Tibial artery (tissue), 4 donors: ENCODE data around the gene ANTKMT.

ENCODE experiments used
- DNase-seq, 2 donors: peaks; one replicate each; pipeline ENCODE4 v3.0.0-alpha.2; 2019
- H3K27ac ChIP-seq, 2 donors: fragments of 200-600 bp; sonication (generic) in 1 of 2; 1 replicate in 1 of 2; 2 replicates in 1 of 2; pipeline ENCODE4 v1.5.1; 2018 to 2019; ENCODE audit warnings: mild to moderate bottlenecking in 1 of 2
- H3K27me3 ChIP-seq, 2 donors: fragments of 200-600 bp; sonication (generic) in 1 of 2; one replicate each; pipeline versions ENCODE4 v1.5.1 to v1.6.0; 2016 to 2019
- H3K36me3 ChIP-seq, 3 donors: fragments of 200-600 bp; sonication (generic) in 2 of 3; one replicate each; pipeline ENCODE4 v1.5.1; 2016 to 2019; ENCODE audit warnings: mild to moderate bottlenecking in 2 of 3
- H3K4me1 ChIP-seq, 4 donors: fragments of 200-600 bp; sonication (generic) in 2 of 4; 1 replicate in 3 of 4; 2 replicates in 1 of 4; pipeline ENCODE4 v1.5.1; 2016 to 2019
- H3K4me3 ChIP-seq, 2 donors: fragments of 200-600 bp; sonication (generic) in 1 of 2; 1 replicate in 1 of 2; 2 replicates in 1 of 2; pipeline ENCODE4 v1.5.1; 2018 to 2019; ENCODE audit warnings: mild to moderate bottlenecking in 2 of 2
- H3K9me3 ChIP-seq, 3 donors: fragments of 200-600 bp; sonication (generic) in 1 of 3; one replicate each; pipeline ENCODE4 v1.5.1; 2016 to 2019
- CTCF ChIP-seq, 2 experiments: fragments of 200-600 bp in 1 of 2; fragments of 450-650 bp in 1 of 2; IDR thresholded peaks; one replicate each; pipeline ENCODE4 v1.5.1; 2017 to 2019; ENCODE audit warnings: antibody characterized with exemption in 2 of 2, mild to moderate bottlenecking in 1 of 2, moderate library complexity in 1 of 2
- intact Hi-C: fragments of 100-400 bp; cut with DNase I; formaldehyde crosslinking; loops from one replicate; pipeline ENCODE4 v1.15.0; 2023; ENCODE audit warnings: low total_unique reads

ANTKMT gene

GRCh38 chr16:674214-674881 lies 46.6 kb upstream of the ANTKMT start:
- DNase-seq, result no peak
- H3K27me3 ChIP-seq, result peaks cover 0 to 8% of the 10 kb centered on the region in 2 donors
- H3K27ac ChIP-seq, result no peak overlapping the region
- peaks cover 0 to 31% (median 20%) of the 10 kb centered on the region in 4 donors for H3K4me1 ChIP-seq
- intact Hi-C loops, result no loop called here
- TF ChIP-seq CTCF (IDR thresholded peaks at IDR 0.05), result no peak
- H3K4me3 ChIP-seq, result no peak overlapping the region
- H3K36me3 ChIP-seq, result peaks cover 34 to 55% (median 43%) of the 10 kb centered on the region in 3 donors
- H3K9me3 ChIP-seq, result no peaks in the 10 kb centered on the region

GRCh38 chr16:674968-675883 lies 45.7 kb upstream of the ANTKMT start, which contains the start of gene RHBDL1:
TSS of gene RHBDL1 (plus strand) at chr16:675671. CDS start at chr16:675791, 120 bp downstream.
- H3K27ac ChIP-seq, result peak within 1 kb of the TSS in 1 of 2 donors; percentile 33
- peak within 1 kb of the TSS; percentile 42 to 49 for H3K4me3 ChIP-seq
- peaks cover 0 to 8% of the 10 kb centered on the region in 2 donors for H3K27me3 ChIP-seq
- no peak for DNase-seq
- peaks cover 29 to 46% (median 37%) of the 10 kb centered on the region in 3 donors for H3K36me3 ChIP-seq
- no peak for TF ChIP-seq CTCF (IDR thresholded peaks at IDR 0.05)
- peaks cover 0 to 32% (median 18%) of the 10 kb centered on the region in 4 donors for H3K4me1 ChIP-seq
- H3K9me3 ChIP-seq, result no peaks in the 10 kb centered on the region
- intact Hi-C loops, result no loop called here

- TF ChIP-seq CTCF (IDR thresholded peaks at IDR 0.05), result no peak
- intact Hi-C loops, result no loop called here
- DNase-seq, result no peak
- peaks cover 0 to 39% (median 22%) of the 10 kb centered on the region in 4 donors for H3K4me1 ChIP-seq
- H3K27ac ChIP-seq, result peak overlapping the region in 1 of 2 donors; percentile 33
- H3K9me3 ChIP-seq, result no peaks in the 10 kb centered on the region
- H3K27me3 ChIP-seq, result peaks cover 0 to 8% of the 10 kb centered on the region in 2 donors
- H3K36me3 ChIP-seq, result peaks cover 21 to 38% (median 29%) of the 10 kb centered on the region in 3 donors
- peak overlapping the region; percentile 42 to 49 for H3K4me3 ChIP-seq
Observed at GRCh38 chr16:675884-676564, 44.9 kb upstream of the ANTKMT start.

GRCh38 chr16:676565-676902 lies 44.4 kb upstream of the ANTKMT start:
- TF ChIP-seq CTCF (IDR thresholded peaks at IDR 0.05), result no peak
- intact Hi-C loops, result no loop called here
- H3K27ac ChIP-seq, result no peak overlapping the region
- no peak for DNase-seq
- peaks cover 0 to 8% of the 10 kb centered on the region in 2 donors for H3K27me3 ChIP-seq
- H3K4me1 ChIP-seq, result peaks cover 0 to 44% (median 27%) of the 10 kb centered on the region in 4 donors
- H3K36me3 ChIP-seq, result peaks cover 18 to 37% (median 26%) of the 10 kb centered on the region in 3 donors
- H3K9me3 ChIP-seq, result no peaks in the 10 kb centered on the region
- H3K4me3 ChIP-seq, result no peak overlapping the region

GRCh38 chr16:676913-677312 lies 44.0 kb upstream of the ANTKMT start:
- Histone ChIP-seq H3K4me1 (peaks cover 0 to 48% (median 31%) of the 10 kb centered on the region in 4 donors), H3K36me3 (peaks cover 18 to 37% (median 26%) of the 10 kb centered on the region in 3 donors), H3K27ac (no peak overlapping the region), H3K27me3 (peaks cover 0 to 8% of the 10 kb centered on the region in 2 donors), H3K4me3 (no peak overlapping the region), H3K9me3 (no peaks in the 10 kb centered on the region)
- DNase-seq, result no peak
- intact Hi-C loops, result no loop called here
- no peak for TF ChIP-seq CTCF (IDR thresholded peaks at IDR 0.05)
